ENCODE measurements around the gene CFAP300. TPM values are rescaled to one million over a fixed set of nuclear protein-coding genes. Genes with fewer than 3 reads are reported as not detected.

The CFAP300 gene
- total RNA-seq, 6 experiments from 2014 or later = not detected

GRCh38 chr11:102111787-102112508, 64.7 kb downstream of the CFAP300 start:
- 1% methylated on average over 20 of the region's 20 CpGs for WGBS (ENCODE audit: insufficient coverage, low coverage, low lambda C conversion rate, missing lambda C conversion rate)
- TF ChIP-seq, protein P1, sequence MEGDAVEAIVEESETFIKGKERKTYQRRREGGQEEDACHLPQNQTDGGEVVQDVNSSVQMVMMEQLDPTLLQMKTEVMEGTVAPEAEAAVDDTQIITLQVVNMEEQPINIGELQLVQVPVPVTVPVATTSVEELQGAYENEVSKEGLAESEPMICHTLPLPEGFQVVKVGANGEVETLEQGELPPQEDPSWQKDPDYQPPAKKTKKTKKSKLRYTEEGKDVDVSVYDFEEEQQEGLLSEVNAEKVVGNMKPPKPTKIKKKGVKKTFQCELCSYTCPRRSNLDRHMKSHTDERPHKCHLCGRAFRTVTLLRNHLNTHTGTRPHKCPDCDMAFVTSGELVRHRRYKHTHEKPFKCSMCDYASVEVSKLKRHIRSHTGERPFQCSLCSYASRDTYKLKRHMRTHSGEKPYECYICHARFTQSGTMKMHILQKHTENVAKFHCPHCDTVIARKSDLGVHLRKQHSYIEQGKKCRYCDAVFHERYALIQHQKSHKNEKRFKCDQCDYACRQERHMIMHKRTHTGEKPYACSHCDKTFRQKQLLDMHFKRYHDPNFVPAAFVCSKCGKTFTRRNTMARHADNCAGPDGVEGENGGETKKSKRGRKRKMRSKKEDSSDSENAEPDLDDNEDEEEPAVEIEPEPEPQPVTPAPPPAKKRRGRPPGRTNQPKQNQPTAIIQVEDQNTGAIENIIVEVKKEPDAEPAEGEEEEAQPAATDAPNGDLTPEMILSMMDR (IDR thresholded peaks at IDR 0.05) = no peak
- TF ChIP-seq POLR2A (IDR thresholded peaks at IDR 0.05) = peak; percentile 37
- H3K27me3 ChIP-seq = no peaks in the 10 kb centered on the region
- DNase-seq (peak; percentile 34 to 58 (median 57)), ATAC-seq (peak; percentile 42 to 65 (median 56))
- H3K27ac ChIP-seq = peak overlapping the region; percentile 86 to 94 (median 92)
- H3K9me3 ChIP-seq = no peaks in the 10 kb centered on the region
- no peaks in the 10 kb centered on the region for H3K36me3 ChIP-seq
- intact Hi-C loops (cut with DNase I) = no loop called here
- peak overlapping the region; percentile 66 to 81 (median 80) for H3K4me3 ChIP-seq
- peaks cover 0 to 37% (median 11%) of the 10 kb centered on the region in 4 donors for H3K4me1 ChIP-seq

DNA sequence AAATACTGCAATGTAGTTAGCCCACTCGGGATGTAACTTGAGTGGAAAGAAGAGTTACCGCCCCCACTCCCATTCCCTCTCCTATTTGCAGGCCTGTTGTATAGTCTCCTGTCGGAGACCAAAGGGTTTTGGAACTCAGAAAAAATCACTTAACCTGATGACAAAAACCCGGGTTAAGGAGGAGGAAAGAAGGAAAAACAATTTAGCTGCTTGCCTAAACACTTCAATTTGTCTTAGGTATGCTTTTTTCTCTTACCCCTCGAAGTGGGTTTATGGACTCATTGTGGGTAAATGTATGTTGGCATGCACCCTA, 65.2 kb downstream of the CFAP300 start:
- Histone ChIP-seq H3K27ac (peak overlapping the region; percentile 86 to 94 (median 92)), H3K4me3 (peak overlapping the region; percentile 66 to 81 (median 80)), H3K36me3 (no peaks in the 10 kb centered on the region), H3K9me3 (no peaks in the 10 kb centered on the region), H3K4me1 (peaks cover 0 to 39% (median 11%) of the 10 kb centered on the region in 4 donors), H3K27me3 (no peaks in the 10 kb centered on the region)
- WGBS (ENCODE audit: insufficient coverage, low coverage, low lambda C conversion rate, missing lambda C conversion rate) = 5% methylated on average over 5 of the region's 5 CpGs
- DNase-seq (no peak), ATAC-seq (no peak)
- TF ChIP-seq, protein P1 (IDR thresholded peaks at IDR 0.05) = no peak
- TF ChIP-seq POLR2A (IDR thresholded peaks at IDR 0.05) = no peak
- intact Hi-C loops (cut with DNase I) = no loop called here

DNA sequence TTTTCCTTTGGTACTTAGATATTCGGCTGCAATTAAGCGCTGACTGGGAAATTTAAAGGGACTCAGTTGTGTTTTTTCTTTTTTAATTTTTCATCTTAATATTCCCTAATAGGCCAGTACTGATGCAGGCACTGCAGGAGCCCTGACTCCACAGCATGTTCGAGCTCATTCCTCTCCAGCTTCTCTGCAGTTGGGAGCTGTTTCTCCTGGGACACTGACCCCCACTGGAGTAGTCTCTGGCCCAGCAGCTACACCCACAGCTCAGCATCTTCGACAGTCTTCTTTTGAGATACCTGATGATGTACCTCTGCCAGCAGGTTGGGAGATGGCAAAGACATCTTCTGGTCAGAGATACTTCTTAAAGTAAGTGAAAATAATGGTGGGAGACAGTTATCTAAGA, 66.8 kb downstream of the CFAP300 start:
- no peak overlapping the region for H3K4me3 ChIP-seq
- TF ChIP-seq, protein P1 (IDR thresholded peaks at IDR 0.05) = no peak
- TF ChIP-seq POLR2A (IDR thresholded peaks at IDR 0.05) = no peak
- H3K9me3 ChIP-seq = no peaks in the 10 kb centered on the region
- H3K27ac ChIP-seq = no peak overlapping the region
- DNase-seq (no peak), ATAC-seq (no peak)
- no peaks in the 10 kb centered on the region for H3K27me3 ChIP-seq
- WGBS (ENCODE audit: insufficient coverage, low coverage, low lambda C conversion rate, missing lambda C conversion rate) = 72% methylated on average over 4 of the region's 4 CpGs
- intact Hi-C loops (cut with DNase I) = no loop called here
- no peaks in the 10 kb centered on the region for H3K36me3 ChIP-seq
- peaks cover 0 to 51% (median 14%) of the 10 kb centered on the region in 4 donors for H3K4me1 ChIP-seq

- Histone ChIP-seq H3K36me3 (no peaks in the 10 kb centered on the region), H3K27ac (no peak overlapping the region), H3K9me3 (no peaks in the 10 kb centered on the region), H3K27me3 (no peaks in the 10 kb centered on the region), H3K4me3 (no peak overlapping the region), H3K4me1 (peaks cover 0 to 66% (median 20%) of the 10 kb centered on the region in 4 donors)
- no peak for DNase-seq
- peak; percentile 23 to 63 (median 47) for ATAC-seq
- TF ChIP-seq, protein P1 (IDR thresholded peaks at IDR 0.05) = no peak
- TF ChIP-seq POLR2A (IDR thresholded peaks at IDR 0.05) = no peak
- intact Hi-C loops (cut with DNase I) = no loop called here
Measured at GRCh38 chr11:102115557-102115956, 68.3 kb downstream of the CFAP300 start.

All from right lobe of liver (tissue), 6 donors.